Hematopoietic multipotent progenitor cell treated with erythropoietin and hydrocortisone succinate and interleukin-3 and kit ligand, for 15 days (in vitro differentiated cells): ENCODE measurements around the gene MFSD12.

Source experiments
- DNase-seq: peaks from one replicate; pipeline ENCODE4 v3.0.0-alpha.2; 2015; ENCODE audit warnings: low spot score

Gene MFSD12

DNA sequence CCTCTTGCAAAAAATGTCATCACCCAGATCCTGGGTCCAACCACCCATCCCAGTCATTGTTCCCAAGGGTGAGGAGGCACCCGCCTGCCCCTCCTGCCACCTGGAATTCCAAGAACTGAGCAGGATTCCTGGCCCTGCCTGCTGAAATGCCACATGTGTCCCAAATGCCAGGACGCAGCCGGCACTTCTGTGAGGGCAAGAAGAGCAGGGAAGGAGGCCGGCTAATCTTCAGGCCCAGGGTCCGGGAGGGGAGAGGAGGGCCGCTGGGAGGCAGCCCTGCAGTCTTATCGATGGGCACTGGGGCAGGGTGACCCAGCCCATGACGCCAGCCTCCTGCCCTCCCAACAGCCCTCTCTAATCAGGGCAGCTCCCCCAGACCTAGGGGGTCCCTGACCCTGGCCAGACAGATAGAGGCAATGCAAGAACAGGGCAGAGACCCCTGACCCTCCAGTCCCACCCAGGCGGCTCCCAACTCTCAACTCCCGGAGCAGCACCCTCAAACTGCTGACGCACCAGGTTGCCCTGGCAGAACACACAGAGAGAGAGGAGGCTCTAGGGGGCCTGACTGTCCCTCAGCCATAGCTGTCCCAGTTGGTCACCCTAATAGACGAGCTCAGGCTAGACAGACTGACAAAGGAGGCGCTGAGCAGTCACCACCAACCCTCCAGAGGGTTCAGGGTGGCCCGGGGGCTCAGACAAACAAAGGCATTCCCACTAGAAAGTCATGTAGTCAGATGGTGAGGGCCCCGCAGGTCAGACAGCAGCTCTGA lies 1.5 kb downstream of the MFSD12 start:
- DNase-seq: peak; percentile 27

DNA sequence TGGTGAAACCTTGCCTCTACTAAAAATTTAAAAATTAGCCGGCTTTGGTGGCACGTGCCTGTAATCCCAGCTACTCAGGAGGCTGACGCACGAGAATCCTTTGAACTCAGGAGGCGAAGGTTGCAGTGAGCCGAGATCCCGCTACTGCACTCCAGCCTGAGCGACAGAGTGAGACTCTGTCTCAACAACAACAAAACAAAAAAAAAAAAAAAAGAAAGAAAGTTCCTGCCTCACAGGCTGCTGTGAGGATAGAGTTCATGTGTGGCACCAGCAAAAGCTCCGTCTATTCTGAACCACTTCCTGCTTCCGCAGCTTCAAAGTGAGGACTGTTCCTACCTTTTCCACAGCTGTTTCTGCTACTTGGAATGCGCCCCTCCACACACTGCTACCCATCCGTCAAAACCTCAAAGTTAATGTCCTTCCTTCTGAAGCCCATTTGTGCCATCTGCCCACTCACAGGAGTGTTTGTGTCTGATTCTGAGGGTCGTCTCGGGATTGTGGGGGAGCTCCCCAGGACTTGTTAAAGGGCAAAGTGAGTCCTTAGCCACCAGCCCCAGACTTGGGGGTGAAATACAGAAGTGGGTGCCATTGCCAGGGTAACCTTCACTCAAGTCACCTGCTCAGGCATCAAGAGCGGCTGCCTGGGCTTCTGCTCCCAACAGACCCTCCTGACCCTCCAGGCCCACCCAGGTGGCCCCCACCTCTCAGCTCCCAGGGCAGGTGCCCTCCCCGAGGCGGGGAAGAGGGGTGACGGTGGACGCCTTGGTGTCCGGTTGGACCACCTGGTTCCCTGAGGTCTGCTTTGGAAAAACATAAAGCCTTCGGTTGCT lies 2.9 kb downstream of the MFSD12 start:
- no peak for DNase-seq

DNA sequence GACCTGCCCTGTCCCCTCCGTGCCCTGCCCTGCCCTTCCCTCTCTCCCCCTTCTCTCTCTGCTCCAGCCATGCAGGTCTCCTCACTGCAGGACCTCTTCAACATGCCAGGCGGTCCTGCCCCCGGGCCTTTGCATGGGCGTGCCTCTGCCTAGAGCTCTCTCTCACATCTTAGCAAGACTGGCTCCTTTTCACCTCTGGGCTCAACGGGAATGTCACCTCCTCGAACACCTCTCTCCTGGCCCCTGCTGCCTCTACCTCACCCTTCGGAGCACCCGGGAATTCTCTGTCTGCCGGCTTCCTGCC lies 5.6 kb downstream of the MFSD12 start:
- DNase-seq: no peak

DNA sequence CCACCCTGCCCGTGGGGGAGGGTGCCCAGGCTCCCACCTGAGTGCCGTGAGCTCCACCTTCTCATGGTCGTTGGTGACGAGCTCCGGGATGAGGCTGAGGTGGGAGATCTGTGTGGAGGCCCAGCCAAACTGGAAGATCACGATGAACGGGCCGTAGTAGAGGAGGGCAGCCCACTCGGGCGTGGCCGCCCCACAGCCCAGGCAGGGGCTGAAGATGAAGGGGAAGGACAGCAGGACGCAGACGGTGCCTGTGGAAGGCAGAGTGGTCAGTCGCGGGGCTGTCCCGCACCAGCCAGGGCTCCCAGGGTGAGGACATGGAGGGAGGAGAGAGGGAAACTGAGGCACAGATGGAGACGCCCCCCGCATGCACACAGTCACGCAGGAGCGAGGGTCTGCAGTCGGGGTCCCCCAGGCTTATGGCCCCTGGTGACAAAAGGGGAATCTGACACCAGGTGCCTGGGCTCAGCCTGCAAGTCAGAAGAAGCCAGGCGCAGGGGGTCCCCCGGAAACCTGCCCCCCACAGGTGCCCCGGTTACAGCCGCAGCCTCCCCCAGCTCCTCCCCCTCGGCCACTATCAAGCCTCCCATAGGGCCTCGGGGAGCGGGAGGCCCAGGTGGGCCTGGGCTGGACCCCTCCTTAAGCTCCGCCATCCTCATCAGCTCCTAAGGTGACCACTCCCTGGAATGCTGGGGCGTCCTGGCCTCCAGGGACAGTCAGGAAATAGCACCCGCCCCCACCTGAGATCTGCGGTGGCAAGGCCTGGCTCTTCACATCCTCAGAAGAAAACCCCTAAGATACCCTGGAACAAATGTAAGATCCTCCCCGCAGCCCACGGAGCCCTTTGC lies 6.2 kb downstream of the MFSD12 start:
- no peak for DNase-seq

DNA sequence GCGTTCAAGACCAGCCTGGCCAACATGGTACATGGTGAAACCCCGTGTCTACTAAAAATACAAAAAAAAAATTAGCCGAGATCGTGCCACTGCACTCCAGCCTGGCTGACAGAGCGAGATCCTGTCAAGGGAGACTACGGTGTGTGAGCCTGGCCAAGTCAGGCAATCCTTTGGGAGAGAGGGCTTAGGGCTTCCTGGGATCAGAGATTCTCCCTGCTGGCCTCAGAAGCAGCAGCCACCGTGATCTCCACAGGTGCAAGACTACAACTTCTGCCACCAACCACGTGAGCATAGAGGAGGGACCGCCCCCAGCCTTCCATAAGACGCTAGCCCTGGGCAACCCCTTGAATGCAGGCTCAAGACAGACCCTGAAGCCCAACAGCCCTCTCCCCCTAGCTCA lies 7.6 kb downstream of the MFSD12 start:
- no peak for DNase-seq

DNA sequence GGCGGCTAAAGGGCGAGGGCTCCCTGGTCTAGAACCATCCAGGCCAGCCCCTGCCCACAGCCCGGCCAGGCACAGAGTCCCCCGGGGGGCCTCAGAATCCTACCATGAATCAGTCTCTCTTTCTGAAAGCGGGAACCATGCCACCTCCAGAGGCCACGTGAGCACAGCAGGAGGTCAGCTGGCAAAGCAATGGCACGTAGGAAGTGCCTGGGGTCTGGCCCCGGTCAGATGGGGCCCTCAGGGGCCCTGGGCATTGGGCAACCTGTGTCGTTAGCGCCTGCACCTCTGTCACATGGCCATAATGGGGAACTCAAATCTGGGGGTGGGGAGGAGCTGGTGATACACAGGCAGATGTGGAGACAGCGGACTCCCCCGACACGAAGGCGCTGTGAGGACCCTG lies 8.8 kb downstream of the MFSD12 start:
- DNase-seq: no peak

DNA sequence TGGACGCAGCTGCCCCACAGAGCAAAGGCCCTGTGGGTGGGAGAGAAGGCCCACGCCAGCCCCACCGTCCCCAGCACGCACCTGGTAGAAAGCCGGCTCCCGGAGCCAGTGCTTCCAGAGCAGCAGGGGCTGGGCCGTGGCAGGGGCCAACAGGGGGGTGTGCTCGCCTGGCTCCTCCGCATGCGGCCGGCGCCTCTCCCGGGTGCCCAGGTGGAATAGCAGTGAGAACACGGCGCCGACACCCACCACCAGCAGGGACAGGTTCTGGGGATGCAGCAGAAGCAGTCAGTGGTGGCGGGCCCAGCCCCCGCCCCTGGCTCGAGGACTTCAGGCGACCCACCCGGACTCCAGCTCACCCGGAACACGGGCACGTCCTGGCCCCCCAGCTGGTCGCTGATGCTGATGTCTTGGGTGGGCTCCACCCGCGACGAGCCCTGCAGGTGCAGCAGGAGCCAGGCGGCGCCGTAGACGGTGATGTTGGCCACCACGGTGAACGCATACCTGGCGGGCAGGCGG lies 9.6 kb downstream of the MFSD12 start:
- DNase-seq: no peak

DNA sequence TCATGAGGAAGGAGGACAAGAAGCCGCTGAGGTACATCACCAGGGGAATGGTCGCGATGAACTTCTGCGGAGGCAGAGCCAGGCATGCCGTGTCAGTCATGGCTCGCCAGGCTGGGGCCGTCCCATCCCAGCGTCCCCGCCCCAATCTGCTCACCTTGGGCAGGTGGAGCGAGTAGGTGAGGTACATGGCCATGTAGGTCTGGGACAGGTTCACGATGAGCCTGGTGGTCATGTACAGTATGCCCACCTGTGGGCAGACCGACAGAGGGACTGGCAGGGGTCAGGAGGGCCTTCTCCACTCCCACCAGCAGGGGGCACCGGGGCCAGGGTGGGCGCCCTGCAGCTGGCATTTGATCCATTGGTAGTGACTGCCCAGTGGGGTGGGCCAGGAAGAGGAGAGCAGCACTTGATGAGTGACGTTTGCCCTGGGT lies 10.1 kb downstream of the MFSD12 start:
- DNase-seq: peak; percentile 40

DNA sequence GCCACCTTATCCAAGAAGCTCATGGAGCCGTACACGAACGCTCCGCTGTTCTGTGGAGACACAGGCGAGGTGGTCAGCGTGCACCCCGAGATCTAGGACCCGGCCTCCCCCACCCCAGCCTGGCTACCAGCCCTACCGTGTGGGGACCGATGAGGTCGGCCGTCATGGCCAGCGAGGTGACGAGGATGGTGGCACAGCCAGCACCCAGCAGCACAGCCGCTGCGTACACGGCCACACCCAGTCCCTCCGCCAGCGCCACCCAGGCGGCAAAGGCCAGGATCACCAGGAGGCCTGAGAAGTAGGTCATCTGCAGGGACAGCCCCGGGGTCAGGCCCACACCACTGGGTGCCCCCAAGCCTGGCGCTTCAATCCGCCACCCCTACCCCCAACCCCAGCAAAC lies 11.3 kb downstream of the MFSD12 start:
- no peak for DNase-seq

DNA sequence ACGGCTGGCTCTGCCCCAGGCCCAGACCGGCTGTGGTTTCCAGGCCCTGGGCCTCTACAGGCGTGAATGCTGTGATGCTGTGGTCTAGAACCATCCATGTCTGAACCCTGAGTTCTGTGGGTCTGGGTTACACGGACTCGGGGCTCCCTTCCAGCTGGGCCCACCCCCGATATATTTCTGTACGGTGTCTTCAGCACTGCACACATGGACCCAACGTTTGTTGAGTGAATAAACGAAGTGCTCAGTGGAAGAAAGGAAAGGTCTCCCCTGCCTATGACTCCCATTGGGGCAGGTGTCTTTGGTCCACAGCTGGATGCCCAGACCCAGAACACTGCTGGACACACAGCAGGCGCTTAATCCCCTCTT lies 11.7 kb downstream of the MFSD12 start:
- no peak for DNase-seq

DNA sequence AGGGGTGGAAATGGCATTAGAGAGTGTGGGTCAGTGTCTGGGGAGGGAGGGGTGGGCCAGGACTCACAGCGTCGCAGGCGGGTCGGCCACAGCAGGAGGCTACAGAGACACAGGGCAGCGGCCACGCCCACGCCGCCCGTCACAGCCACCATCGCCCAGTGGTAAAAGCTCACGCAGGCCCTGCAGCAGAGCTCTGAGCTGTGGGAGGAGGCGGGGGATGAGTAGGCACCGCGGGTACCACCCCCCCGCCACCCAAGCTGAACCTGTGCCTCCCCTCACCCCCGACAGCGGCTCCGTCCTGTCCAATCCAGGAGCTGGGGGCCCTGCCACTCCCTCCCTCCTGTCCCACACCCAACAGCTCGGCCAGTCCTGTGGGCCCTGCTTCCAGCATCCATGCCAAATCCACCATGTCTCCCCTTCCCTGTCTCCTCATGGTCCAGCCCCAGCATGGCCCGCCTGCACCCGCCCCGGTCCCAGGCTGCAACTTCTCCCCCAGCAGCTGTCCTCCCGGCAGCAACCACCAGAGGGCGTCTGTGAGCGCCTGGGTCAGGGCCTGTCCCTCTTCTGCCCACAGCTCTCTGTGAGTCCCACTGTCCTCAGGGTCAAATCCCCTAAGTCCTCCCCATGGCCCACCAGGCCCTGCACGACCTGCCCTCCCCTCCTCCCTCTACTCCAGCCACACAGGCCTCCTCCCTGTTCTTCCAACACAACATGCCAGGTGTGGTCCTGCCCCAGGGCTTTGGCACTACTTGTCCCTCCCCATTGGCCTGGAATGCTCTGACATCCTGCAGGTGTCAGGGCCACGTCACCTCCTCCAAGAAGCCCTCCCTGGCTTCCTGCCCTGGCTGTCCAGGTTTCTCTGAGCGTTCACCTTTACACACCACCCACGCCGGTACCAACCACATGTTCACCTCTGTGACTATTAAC lies 12.4 kb downstream of the MFSD12 start:
- peak; percentile 79 for DNase-seq

DNA sequence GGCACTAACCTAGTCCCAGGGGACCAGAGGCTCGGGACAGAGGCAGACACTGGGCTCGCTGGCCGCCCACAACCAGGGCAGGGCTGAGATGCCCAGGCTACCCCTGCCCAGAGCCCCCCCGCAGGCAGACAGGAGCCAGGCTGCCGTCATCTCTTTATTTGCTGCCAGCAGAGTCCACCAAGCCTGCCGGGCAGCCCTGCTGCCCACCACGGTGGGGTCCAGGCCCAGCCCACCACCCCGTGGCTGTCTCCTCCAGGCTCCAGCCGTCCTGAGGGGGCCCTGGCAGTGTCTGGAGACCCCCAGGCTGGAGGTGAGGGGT lies 13.4 kb downstream of the MFSD12 start:
- no peak for DNase-seq

DNA sequence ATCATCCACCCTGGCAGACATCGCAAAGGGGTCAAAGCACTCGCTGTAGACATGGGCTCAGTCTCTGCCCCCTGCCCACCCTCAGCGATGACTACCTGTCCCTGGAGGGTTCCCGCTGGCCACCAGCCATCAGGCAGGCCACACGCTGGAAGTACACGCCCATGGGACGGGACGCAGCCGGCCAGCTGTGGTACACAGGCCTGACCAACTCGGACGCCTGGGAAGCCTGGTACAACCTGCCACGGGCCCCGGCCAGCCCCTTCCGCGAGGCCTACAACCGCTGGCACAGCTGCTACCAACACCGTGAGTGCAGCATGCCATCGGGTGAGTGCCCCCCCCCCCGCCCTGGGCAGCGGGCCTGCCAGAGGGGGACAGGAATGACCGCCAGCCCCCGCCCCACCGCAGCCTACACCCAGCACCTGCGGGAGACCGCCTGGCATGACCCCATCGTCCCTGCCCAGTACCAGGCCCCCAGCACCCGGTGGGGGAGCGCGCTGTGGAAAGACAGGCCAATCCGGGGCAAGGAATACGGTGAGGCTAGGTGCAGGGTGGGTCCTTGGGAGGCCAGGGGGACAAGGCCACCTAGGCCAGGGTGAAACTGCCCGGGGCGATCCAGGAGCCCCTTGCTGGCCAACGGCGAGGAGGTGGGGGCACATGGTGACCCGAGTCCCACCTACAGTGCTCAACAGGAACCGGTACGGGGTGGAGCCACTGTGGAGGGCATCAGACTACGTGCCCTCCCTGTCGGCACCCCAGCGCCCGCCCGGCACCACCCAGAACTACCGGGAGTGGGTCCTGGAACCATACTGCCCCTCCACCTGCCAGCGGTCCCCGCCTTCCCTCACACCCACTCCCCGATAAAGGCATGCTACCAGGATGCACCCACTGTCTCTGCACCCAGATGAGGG lies 14.0 kb downstream of the MFSD12 start:
- DNase-seq: no peak

DNA sequence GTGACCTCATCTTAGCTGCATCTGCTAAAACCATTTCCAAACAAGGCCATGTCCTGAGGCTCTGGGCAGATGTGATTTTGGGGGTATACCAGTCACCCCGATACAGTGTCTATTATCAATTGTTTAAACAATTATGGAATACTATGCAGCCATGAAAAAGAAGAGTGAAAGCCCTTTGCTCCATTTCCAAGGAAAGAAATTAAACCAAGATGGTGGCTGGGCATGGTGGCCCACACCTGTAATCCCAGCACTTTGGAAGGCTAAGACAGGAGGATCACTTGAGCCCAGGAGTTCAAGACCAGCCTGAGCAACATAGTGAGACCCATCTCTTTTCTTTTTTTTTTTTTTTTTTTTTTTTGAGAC lies 17.6 kb downstream of the MFSD12 start:
- DNase-seq: no peak

DNA sequence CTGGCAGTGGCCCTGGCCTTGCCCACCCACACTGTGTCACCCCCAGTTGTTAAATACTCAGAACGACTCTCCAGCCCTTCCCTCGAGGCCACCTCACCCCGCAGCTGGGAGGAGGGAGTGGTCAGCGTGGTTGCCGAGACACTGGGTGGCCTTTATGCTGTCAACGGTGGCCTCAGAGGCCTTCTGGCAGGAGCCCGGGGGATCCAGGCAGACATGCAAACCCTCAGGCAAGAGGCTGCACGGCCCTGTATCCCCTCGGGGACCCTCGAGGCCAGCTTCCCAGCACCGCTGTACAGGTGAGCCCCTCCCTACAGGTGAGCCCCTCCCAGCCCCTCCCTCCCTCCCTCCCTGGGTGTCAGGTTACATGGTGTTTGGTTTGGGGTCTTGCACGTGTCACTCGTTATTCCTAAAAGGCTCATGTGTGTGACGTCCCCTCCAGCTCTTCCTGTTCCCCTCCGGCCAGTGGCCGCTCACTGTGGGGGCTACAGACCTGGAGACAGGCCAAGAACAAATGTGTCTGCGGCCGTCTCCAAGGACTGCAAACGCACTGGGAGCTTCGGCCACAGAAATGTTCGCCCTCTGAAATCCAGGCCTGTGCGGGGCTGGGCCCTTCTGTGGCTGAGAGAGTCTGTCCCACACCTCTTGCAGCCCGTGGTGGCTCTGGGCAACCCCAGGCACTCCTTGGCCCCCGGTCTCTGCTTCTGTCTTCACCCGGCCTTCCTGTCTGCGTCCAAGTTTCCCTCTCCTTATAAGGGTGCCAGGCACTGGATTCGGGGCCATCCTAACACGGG lies 18.2 kb downstream of the MFSD12 start, which contains the start of gene TEKTIP1:
TEKTIP1 (plus strand) TSS at position 210 of the 791 bp plus-strand sequence; CDS start at position 214, 4 bp downstream.
- no peak for DNase-seq

DNA sequence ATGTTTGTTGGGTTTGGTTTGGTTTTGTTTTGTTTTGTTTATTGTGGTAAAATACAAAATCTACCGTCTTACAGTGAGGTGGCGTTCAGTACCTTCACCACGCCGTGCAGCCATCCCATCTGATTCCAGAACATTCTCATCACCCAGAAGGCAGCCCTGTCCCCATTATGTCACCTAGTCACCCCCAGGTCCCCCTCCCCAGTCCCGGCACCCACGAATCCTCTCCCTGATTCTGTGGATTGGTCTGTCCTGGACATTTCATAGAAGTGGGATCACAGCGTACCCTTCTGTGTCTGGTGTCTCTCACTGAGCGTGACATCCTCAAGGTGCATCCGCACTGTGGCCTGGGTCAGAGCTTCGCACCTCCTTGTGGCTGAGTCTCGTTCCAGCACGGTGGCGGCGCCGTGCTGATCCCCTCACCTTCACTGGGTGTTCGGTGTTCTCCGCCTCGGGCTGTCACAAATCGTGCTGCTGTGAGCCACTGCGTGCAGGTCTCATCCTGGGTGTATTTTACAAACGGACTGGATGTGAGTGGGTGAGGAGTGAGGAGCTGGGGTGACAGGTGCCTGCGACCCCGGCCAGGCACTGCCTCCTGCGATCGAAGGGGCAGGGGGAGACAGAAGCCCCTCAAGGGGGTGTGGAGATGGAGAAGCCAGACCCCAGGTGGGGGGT lies 19.0 kb downstream of the MFSD12 start:
- no peak for DNase-seq

DNA sequence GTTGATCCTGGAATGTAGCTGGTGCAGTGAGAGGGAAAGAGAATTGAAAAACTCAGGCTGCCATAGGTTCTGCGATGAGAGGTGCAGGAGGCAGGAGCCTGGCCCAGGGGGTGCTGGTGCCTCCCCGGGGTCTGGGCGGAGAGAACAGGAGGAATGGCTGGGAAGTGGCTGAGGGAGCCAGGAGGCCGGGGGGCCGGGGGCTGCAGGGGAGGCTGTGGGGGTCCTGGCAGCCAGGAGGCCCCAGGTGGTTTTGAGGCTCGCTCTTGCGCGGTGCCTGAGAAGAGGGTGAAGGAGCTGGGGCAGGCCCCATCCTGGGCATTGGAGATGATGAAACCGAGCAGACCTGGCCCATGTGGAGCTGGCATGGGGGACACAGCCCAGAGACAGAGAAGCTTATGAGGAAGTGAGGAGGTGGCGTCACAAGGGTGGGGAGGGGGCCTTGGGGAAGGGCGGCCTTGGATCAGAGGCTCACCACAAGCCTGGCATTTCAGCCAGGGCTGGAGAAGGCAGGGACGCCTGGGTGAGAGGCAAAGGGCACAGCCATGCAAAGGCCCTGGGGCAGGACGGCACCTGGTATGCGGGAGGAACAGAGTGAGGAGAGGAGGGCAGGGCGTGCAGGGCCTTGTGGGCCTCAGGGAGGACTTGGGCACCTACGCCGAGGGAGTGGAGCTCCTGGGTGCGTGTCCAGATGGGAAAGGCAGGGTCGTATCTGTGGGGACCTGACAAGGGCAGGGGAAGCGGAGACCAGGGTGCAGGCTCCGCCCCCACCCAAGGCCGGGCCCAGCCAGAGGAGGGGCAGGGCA lies 19.7 kb downstream of the MFSD12 start:
- no peak for DNase-seq

DNA sequence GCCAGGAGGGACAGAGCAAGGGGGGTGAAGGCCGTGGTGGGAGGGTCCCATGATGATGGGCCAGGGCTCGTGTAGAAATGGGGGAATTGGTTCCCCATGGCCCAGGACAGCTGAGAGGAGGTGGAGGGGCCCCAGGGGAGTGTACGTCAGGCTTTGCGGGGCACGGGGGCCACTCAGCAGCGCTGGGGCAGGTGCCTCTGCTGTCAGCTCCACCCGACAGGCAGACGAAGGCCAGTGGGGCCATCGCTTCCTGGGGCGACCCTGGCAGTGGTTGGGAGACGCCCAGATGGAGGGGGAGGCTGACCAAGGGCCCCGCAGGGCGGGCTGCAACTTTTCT lies 20.3 kb downstream of the MFSD12 start:
- no peak for DNase-seq
